SK-N-SH (cell line): ENCODE measurements around the gene TRIM47. TPM values are rescaled to one million over a fixed set of nuclear protein-coding genes. Genes with fewer than 3 reads are reported as not detected.
A peak's percentile ranks its signal among the peaks of the same experiment; 100 is the strongest.

Source experiments
- CTCF ChIA-PET: fragments of 300-600, 350-600 bp; formaldehyde crosslinking; extraction: SDS; loops from one replicate; lab custom pipeline; 2021; lab: Yijun Ruan, JAX
- POLR2A ChIA-PET: fragments of 350-600 bp; sonication (Branson Sonifier 250); formaldehyde crosslinking; extraction: SDS; loops from one replicate; lab custom pipeline; 2020; ENCODE audit warnings: antibody characterized with exemption, inconsistent platforms; lab: Yijun Ruan, JAX
- DNase-seq: peaks from one replicate; pipeline ENCODE4 v3.0.0; 2012
- H2AFZ ChIP-seq: fragments of 200-600 bp; sonication (generic); 2 replicates; pipeline ENCODE4 v1.8.1; 2016; ENCODE audit warnings: antibody characterized with exemption, mild to moderate bottlenecking, low read depth
- H3F3A ChIP-seq: fragments of 200-600 bp; sonication (generic); replicated peaks from 2 replicates; pipeline ENCODE3; 2016; ENCODE audit warnings: antibody characterized with exemption, mild to moderate bottlenecking; ENCODE audit not compliant: insufficient read depth
- H3K27ac ChIP-seq, 2 experiments: fragments of 200-500 bp in 1 of 2; fragments of 200-600 bp in 1 of 2; sonication (Bioruptor generic) in 1 of 2; sonication (generic), shearing (Covaris generic) in 1 of 2; 2 replicates each; pipeline versions ENCODE4 v1.5.1 to v1.6.1; 2014 to 2016; ENCODE audit warnings: low read depth in 2 of 2, inconsistent platforms in 1 of 2, low read length in 1 of 2, mild to moderate bottlenecking in 1 of 2, mixed read lengths in 1 of 2
- H3K27me3 ChIP-seq: fragments of 200-600 bp; sonication (generic), shearing (Covaris generic); 2 replicates; pipeline ENCODE4 v1.6.1; 2016; ENCODE audit warnings: mixed run types; ENCODE audit not compliant: insufficient read depth
- H3K36me3 ChIP-seq, 2 experiments: fragments of 200-500 bp in 1 of 2; fragments of 200-600 bp in 1 of 2; sonication (Bioruptor generic) in 1 of 2; sonication (generic) in 1 of 2; replicated peaks in 1 of 2; 2 replicates each; pipeline versions ENCODE3 to v1.5.1; 2014 to 2016; ENCODE audit warnings: low read length in 1 of 2, mild to moderate bottlenecking in 1 of 2; ENCODE audit not compliant: insufficient read depth in 2 of 2, control insufficient read depth in 1 of 2
- H3K4me1 ChIP-seq, 2 experiments: fragments of 200-500 bp in 1 of 2; fragments of 200-600 bp in 1 of 2; sonication (Bioruptor generic) in 1 of 2; sonication (generic), shearing (Covaris generic) in 1 of 2; 2 replicates each; pipeline versions ENCODE4 v1.5.1 to v1.6.1; 2014 to 2016; ENCODE audit warnings: low read depth in 1 of 2, low read length in 1 of 2, mixed run types in 1 of 2; ENCODE audit not compliant: insufficient read depth in 2 of 2, control insufficient read depth in 1 of 2
- H3K4me2 ChIP-seq: fragments of 200-600 bp; sonication (generic), shearing (Covaris generic); 2 replicates; pipeline ENCODE4 v1.6.1; 2017; ENCODE audit warnings: mixed run types
- H3K4me3 ChIP-seq, 2 experiments: fragments of 200-500 bp in 1 of 2; fragments of 200-600 bp in 1 of 2; sonication (Bioruptor generic) in 1 of 2; sonication (generic), shearing (Covaris generic) in 1 of 2; 2 replicates each; pipeline versions ENCODE4 v1.5.1 to v1.8.1; 2014 to 2016; ENCODE audit warnings: low read depth in 2 of 2, inconsistent platforms in 1 of 2, low read length in 1 of 2, mild to moderate bottlenecking in 1 of 2, mixed read lengths in 1 of 2, moderate library complexity in 1 of 2
- H3K79me2 ChIP-seq: fragments of 200-600 bp; sonication (generic); 2 replicates; pipeline ENCODE4 v1.8.1; 2017; ENCODE audit warnings: mild to moderate bottlenecking; ENCODE audit not compliant: insufficient read depth
- H3K9ac ChIP-seq: fragments of 200-600 bp; sonication (generic); 2 replicates; pipeline ENCODE4 v1.6.1; 2017; ENCODE audit warnings: mixed run types
- H3K9me2 ChIP-seq: fragments of 200-600 bp; sonication (generic); 2 replicates; pipeline ENCODE4 v1.6.1; 2017; ENCODE audit warnings: mixed run types
- H3K9me3 ChIP-seq: fragments of 200-600 bp; sonication (generic); 2 replicates; pipeline ENCODE4 v1.6.1; 2017; ENCODE audit warnings: mixed run types, mild to moderate bottlenecking, moderate library complexity
- H4K20me1 ChIP-seq: fragments of 200-600 bp; sonication (generic); 2 replicates; pipeline ENCODE4 v1.6.1; 2017; ENCODE audit warnings: mild to moderate bottlenecking, mixed run types; ENCODE audit not compliant: insufficient read depth
- CHD2 ChIP-seq: fragments of 150-350 bp; IDR thresholded peaks from 2 replicates; pipeline ENCODE4 v1.6.1; 2018; ENCODE audit warnings: low read length; ENCODE audit not compliant: partially characterized antibody
- ELF1 ChIP-seq: IDR thresholded peaks from 2 replicates; pipeline ENCODE4 v1.4.0; 2012
- EZH2phosphoT487 ChIP-seq: fragments of 200-600 bp; sonication (generic); IDR thresholded peaks from 2 replicates; pipeline ENCODE4 v1.6.1; 2017; ENCODE audit warnings: low read depth, mixed run types, mild to moderate bottlenecking, antibody characterized with exemption, moderate library complexity, borderline replicate concordance
- FOXJ3 ChIP-seq: sonication (generic); formaldehyde crosslinking; IDR thresholded peaks from 2 replicates; pipeline ENCODE4 v1.5.1; 2020; ENCODE audit warnings: mild to moderate bottlenecking, missing genetic modification reagents
- GATA2 ChIP-seq: sonication (generic); formaldehyde crosslinking; IDR thresholded peaks from 2 replicates; pipeline ENCODE4 v1.5.0; 2020; ENCODE audit warnings: mild to moderate bottlenecking, missing genetic modification reagents
- POLR2AphosphoS5 ChIP-seq: IDR thresholded peaks from 2 replicates; pipeline ENCODE4 v1.6.1; 2012; ENCODE audit warnings: low read depth, low read length
- RCOR1 ChIP-seq: fragments of 150-350 bp; IDR thresholded peaks from 2 replicates; pipeline ENCODE4 v1.6.1; 2017; ENCODE audit warnings: antibody characterized with exemption, low read length
- SIN3A ChIP-seq: IDR thresholded peaks from 2 replicates; pipeline ENCODE4 v1.6.1; 2012; ENCODE audit warnings: low read depth, mild to moderate bottlenecking, low read length, moderate library complexity, borderline replicate concordance
- SMC3 ChIP-seq: IDR thresholded peaks from 2 replicates; pipeline ENCODE4 v1.6.1; 2012; ENCODE audit warnings: low read depth, low read length, improper control_type of control experiment
- TAF1 ChIP-seq: IDR thresholded peaks from 2 replicates; pipeline ENCODE4 v1.6.1; 2012; ENCODE audit warnings: low read depth, mild to moderate bottlenecking, low read length, moderate library complexity, borderline replicate concordance
- TCF12 ChIP-seq: IDR thresholded peaks from 2 replicates; pipeline ENCODE4 v1.4.0; 2012
- WGBS: methylation state at CpG from one replicate; pipeline ENCODE4 v1.1.6; 2017; ENCODE audit warnings: low lambda C conversion rate; 5-methylcytosine and 5-hydroxymethylcytosine counted together
- polyA plus RNA-seq, 3 experiments: library from polyadenylated mRNA; depleted of rRNA; stranded (reverse); fragments of >200 nt; gene quantifications; 2 replicates each; pipeline ENCODE4 v1.2.3, GENCODE V29; 2012
- TF ChIP-seq, protein P1 (sequence below): IDR thresholded peaks from 2 replicates; pipeline ENCODE4 v1.4.0; 2012; ENCODE audit warnings: low read depth, borderline replicate concordance
- TF ChIP-seq, protein P2 (sequence below): IDR thresholded peaks from 2 replicates; pipeline ENCODE4 v1.6.1; 2012; ENCODE audit warnings: mild to moderate bottlenecking, low read depth, low read length, moderate library complexity
- TF ChIP-seq, protein P3 (sequence below): fragments of 150-350 bp; IDR thresholded peaks from 2 replicates; pipeline ENCODE4 v1.6.1; 2016; ENCODE audit warnings: mild to moderate bottlenecking, low read depth, low read length

TRIM47 gene
- polyA plus RNA-seq, 1 of the 3 experiments (the other 2 are of a cell fraction), result 5.1 TPM

DNA sequence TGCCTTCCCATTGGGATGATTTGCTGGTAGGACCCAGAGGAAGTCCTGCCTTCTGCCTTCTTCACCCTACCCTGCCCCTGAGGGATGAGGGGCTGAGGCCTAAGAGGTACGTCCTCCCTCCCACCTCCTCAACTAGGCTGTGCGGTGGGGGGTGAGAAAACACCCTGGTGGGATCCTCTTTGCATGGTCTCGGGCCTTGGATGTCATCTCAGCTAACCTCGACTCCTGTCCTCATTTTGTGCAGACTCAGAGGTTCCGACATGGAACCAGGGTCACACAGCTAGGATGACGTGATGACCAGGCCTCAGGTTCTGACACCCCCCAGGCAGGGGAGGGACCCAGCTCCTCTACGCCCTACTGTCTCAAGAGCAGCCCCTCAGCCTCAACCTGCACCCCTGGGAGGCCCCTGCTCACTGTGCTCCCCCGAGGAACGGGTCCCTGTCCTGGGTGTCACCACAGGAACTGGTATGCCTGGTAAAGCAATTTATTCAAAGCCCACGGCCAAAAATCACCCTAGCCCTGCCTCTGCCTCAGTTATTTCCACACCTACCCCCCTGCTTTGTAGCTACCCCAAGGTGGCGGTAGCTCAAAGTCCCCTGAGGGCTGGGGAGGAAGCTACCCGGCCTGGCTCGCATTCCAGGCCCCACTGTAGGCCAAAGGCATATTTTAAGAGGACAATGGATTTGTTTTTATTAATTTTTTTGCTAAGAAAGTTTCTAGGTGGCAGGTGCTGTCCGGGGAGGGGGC lies 51.6 kb downstream of the TRIM47 start:
- DNase-seq, result no peak
- no peak overlapping the region for H2AFZ ChIP-seq
- TF ChIP-seq, protein P1, sequence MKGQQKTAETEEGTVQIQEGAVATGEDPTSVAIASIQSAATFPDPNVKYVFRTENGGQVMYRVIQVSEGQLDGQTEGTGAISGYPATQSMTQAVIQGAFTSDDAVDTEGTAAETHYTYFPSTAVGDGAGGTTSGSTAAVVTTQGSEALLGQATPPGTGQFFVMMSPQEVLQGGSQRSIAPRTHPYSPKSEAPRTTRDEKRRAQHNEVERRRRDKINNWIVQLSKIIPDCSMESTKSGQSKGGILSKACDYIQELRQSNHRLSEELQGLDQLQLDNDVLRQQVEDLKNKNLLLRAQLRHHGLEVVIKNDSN, result no peak
- TF ChIP-seq TAF1 (no peak), FOXJ3 (CRISPR knock-in tag) (no peak), ELF1 (no peak), SMC3 (no peak), EZH2phosphoT487 (no peak), SIN3A (0 out of 2 replicates have a peak, but pooled peaks have one; percentile 6)
- TF ChIP-seq, all 33 proteins: peak for 1
- Histone ChIP-seq H3K27me3 (no peaks in the 10 kb centered on the region), H3K4me1 (peaks cover 5 to 40% of the 10 kb centered on the region in 2 experiments; a peak in 2 of 4 replicates), H3K79me2 (no peaks in the 10 kb centered on the region), H3K9ac (no peak overlapping the region), H3K9me3 (no peaks in the 10 kb centered on the region), H3K9me2 (no peaks in the 10 kb centered on the region), H4K20me1 (no peaks in the 10 kb centered on the region), H3K27ac (peak overlapping the region; percentile 10 to 98; a peak in 3 of 4 replicates), H3K4me3 (no peak overlapping the region), H3K36me3 (peaks cover 0 to 31% of the 10 kb centered on the region in 2 experiments), H3K4me2 (no peak overlapping the region), H3F3A (peaks cover 7% of the 10 kb centered on the region)
- ChIA-PET CTCF (interaction anchor here (0.6 to 16.5 kb wide), 30 partner anchors 11 to 372 kb away, joined by 3 to 326 read pairs (median 7); partner anchors contain the start of genes GALK1, MRPL38, TRIM47 and UNC13D), POLR2A (interaction anchor here (0.5 to 3.3 kb wide), 15 partner anchors 9 to 291 kb away, joined by 3 to 39 read pairs (median 4); partner anchors contain the start of genes GALK1 and UNC13D)
- WGBS, result 76% methylated on average over 13 of the region's 14 CpGs

DNA sequence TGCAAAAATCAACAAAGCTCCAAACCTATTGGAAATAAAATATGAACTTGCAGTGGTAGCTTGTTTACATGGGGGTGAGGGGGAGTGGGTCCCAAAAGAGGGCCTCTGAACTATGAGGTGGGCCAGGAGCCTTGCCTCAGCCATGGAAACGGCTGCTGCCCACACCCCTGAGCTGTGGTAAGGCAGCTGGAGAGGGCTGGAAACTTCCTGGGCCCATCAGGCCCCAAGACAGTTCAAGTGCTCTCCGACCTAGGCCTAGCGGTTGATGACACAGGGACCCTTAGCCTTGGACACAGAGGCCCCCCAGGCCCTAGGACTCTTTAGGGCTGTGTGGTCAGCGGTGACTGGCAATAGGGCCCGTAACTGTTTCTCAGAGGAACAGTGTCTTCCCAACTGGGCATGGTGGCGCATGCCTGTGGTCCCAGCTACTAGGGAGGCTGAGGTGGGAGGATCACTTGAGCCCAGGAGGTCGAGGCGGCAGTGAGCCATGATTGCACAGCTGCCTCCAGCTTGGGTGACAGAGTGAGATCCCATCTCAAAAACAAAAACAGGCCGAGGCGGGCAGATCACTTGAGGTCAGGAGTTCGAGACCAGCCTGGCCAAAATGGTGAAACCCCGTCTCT lies 52.5 kb downstream of the TRIM47 start:
- WGBS, result 89% methylated on average over 12 of the region's 12 CpGs
- peaks cover 7% of the 10 kb centered on the region for H3F3A ChIP-seq
- no peak overlapping the region for H3K4me2 ChIP-seq
- peaks cover 5 to 46% of the 10 kb centered on the region in 2 experiments; a peak in 2 of 4 replicates for H3K4me1 ChIP-seq
- peak overlapping the region in 1 of 2 experiments; percentile 39; a peak in 1 of 4 replicates for H3K27ac ChIP-seq
- no peaks in the 10 kb centered on the region for H3K79me2 ChIP-seq
- no peaks in the 10 kb centered on the region for H3K9me3 ChIP-seq
- H3K27me3 ChIP-seq, result no peaks in the 10 kb centered on the region
- DNase-seq, result no peak
- H4K20me1 ChIP-seq, result no peaks in the 10 kb centered on the region
- CTCF ChIA-PET, result interaction anchor here (1.2 to 16.5 kb wide), 14 partner anchors 10 to 193 kb away, joined by 5 to 326 read pairs (median 56); partner anchors contain the start of genes GALK1, SMIM5, UNC13D and UNK
- TF ChIP-seq SIN3A, result no peak
- no peak for TF ChIP-seq GATA2 (CRISPR knock-in tag)
- TF ChIP-seq POLR2AphosphoS5, result no peak
- TF ChIP-seq, protein P2, sequence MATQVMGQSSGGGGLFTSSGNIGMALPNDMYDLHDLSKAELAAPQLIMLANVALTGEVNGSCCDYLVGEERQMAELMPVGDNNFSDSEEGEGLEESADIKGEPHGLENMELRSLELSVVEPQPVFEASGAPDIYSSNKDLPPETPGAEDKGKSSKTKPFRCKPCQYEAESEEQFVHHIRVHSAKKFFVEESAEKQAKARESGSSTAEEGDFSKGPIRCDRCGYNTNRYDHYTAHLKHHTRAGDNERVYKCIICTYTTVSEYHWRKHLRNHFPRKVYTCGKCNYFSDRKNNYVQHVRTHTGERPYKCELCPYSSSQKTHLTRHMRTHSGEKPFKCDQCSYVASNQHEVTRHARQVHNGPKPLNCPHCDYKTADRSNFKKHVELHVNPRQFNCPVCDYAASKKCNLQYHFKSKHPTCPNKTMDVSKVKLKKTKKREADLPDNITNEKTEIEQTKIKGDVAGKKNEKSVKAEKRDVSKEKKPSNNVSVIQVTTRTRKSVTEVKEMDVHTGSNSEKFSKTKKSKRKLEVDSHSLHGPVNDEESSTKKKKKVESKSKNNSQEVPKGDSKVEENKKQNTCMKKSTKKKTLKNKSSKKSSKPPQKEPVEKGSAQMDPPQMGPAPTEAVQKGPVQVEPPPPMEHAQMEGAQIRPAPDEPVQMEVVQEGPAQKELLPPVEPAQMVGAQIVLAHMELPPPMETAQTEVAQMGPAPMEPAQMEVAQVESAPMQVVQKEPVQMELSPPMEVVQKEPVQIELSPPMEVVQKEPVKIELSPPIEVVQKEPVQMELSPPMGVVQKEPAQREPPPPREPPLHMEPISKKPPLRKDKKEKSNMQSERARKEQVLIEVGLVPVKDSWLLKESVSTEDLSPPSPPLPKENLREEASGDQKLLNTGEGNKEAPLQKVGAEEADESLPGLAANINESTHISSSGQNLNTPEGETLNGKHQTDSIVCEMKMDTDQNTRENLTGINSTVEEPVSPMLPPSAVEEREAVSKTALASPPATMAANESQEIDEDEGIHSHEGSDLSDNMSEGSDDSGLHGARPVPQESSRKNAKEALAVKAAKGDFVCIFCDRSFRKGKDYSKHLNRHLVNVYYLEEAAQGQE, result no peak
- TF ChIP-seq TCF12, result no peak
- no peak for TF ChIP-seq CHD2
- TF ChIP-seq RCOR1, result no peak
- TF ChIP-seq, protein P1, result no peak
- TF ChIP-seq, protein P3, sequence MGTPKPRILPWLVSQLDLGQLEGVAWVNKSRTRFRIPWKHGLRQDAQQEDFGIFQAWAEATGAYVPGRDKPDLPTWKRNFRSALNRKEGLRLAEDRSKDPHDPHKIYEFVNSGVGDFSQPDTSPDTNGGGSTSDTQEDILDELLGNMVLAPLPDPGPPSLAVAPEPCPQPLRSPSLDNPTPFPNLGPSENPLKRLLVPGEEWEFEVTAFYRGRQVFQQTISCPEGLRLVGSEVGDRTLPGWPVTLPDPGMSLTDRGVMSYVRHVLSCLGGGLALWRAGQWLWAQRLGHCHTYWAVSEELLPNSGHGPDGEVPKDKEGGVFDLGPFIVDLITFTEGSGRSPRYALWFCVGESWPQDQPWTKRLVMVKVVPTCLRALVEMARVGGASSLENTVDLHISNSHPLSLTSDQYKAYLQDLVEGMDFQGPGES, result no peak
- TF ChIP-seq EZH2phosphoT487, result no peak
- TF ChIP-seq TAF1, result no peak
- TF ChIP-seq, all 33 proteins: peak for 0
- H3K4me3 ChIP-seq, result no peak overlapping the region
- POLR2A ChIA-PET, result interaction anchor here (1.2 to 3.3 kb wide), 3 partner anchors 19 to 46 kb away, joined by 6 to 31 read pairs (median 24); partner anchors contain the start of gene UNC13D
- peaks cover under 1 to 33% of the 10 kb centered on the region in 2 experiments for H3K36me3 ChIP-seq
- H2AFZ ChIP-seq, result no peak overlapping the region
- no peak overlapping the region for H3K9ac ChIP-seq
- no peaks in the 10 kb centered on the region for H3K9me2 ChIP-seq
